RWPE2 (cell line): ENCODE results near the gene RETREG1.

Experiments used
- ATAC-seq: fragments of 200-7000 bp; cut with Tn5 transposase; 3 replicates; pipeline ENCODE4 v1.9.1; 2021; ENCODE audit warnings: low read depth
- DNase-seq: peaks from one replicate; pipeline ENCODE4 v3.0.0-alpha.2; 2020; ENCODE audit warnings: low spot score
- H3K27ac ChIP-seq: fragments of 450-650 bp; 2 replicates; pipeline ENCODE4 v1.5.1; 2017; ENCODE audit warnings: mild to moderate bottlenecking; ENCODE audit not compliant: poor library complexity, severe bottlenecking
- H3K27me3 ChIP-seq: fragments of 250-450 bp; sonication (Bioruptor Pico); 2 replicates; pipeline ENCODE4 v1.5.1; 2021; ENCODE audit warnings: mild to moderate bottlenecking, moderate library complexity; ENCODE audit not compliant: insufficient read depth, poor library complexity, severe bottlenecking
- H3K36me3 ChIP-seq: fragments of 250-450 bp; sonication (Bioruptor Pico); 2 replicates; pipeline ENCODE4 v1.5.1; 2020; ENCODE audit warnings: low read depth, mild to moderate bottlenecking, moderate library complexity
- H3K4me1 ChIP-seq: fragments of 250-450 bp; sonication (Bioruptor Pico); 2 replicates; pipeline ENCODE4 v1.5.1; 2021; ENCODE audit warnings: mild to moderate bottlenecking, moderate library complexity; ENCODE audit not compliant: insufficient read depth, poor library complexity, severe bottlenecking
- H3K4me3 ChIP-seq: fragments of 250-450 bp; sonication (Bioruptor Pico); 2 replicates; pipeline ENCODE4 v1.5.1; 2021; ENCODE audit warnings: mild to moderate bottlenecking, moderate library complexity; ENCODE audit not compliant: severe bottlenecking
- H3K9me3 ChIP-seq: fragments of 250-450 bp; sonication (Bioruptor Pico); 2 replicates; pipeline ENCODE4 v1.5.1; 2021; ENCODE audit warnings: mild to moderate bottlenecking, moderate library complexity; ENCODE audit not compliant: severe bottlenecking
- TF ChIP-seq, protein P1 (sequence below): fragments of 450-650 bp; IDR thresholded peaks from one replicate; pipeline ENCODE4 v1.5.1; 2017; ENCODE audit warnings: mild to moderate bottlenecking, moderate library complexity; ENCODE audit not compliant: poor library complexity, severe bottlenecking

RETREG1 gene

DNA sequence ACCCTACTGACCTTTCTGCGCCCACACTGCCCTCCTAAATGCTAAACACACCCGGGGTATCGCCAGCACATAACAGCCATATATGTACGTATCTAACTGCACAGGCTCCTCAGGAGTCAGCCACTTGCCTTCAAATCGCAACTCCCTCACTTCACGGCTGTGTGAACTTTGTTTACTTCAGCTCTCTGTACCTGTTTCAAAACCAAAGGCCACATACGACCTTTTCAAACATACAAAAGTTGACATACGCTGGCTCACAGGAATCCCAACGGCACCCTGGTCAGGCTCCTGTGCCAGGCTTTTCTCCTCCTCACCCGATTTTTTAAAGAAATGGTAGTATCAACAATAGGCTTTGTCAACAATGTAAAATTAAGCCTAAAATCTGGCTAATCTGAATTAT, 112.2 kb downstream of the RETREG1 start:
- TF ChIP-seq, protein P1, sequence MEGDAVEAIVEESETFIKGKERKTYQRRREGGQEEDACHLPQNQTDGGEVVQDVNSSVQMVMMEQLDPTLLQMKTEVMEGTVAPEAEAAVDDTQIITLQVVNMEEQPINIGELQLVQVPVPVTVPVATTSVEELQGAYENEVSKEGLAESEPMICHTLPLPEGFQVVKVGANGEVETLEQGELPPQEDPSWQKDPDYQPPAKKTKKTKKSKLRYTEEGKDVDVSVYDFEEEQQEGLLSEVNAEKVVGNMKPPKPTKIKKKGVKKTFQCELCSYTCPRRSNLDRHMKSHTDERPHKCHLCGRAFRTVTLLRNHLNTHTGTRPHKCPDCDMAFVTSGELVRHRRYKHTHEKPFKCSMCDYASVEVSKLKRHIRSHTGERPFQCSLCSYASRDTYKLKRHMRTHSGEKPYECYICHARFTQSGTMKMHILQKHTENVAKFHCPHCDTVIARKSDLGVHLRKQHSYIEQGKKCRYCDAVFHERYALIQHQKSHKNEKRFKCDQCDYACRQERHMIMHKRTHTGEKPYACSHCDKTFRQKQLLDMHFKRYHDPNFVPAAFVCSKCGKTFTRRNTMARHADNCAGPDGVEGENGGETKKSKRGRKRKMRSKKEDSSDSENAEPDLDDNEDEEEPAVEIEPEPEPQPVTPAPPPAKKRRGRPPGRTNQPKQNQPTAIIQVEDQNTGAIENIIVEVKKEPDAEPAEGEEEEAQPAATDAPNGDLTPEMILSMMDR, result no peak
- no peak for DNase-seq
- no peaks in the 10 kb centered on the region for H3K36me3 ChIP-seq
- no peaks in the 10 kb centered on the region for H3K9me3 ChIP-seq
- no peaks in the 10 kb centered on the region for H3K27me3 ChIP-seq
- no peak for ATAC-seq
- H3K4me3 ChIP-seq, result no peak overlapping the region
- no peak overlapping the region for H3K27ac ChIP-seq
- H3K4me1 ChIP-seq, result peaks cover 29% of the 10 kb centered on the region

DNA sequence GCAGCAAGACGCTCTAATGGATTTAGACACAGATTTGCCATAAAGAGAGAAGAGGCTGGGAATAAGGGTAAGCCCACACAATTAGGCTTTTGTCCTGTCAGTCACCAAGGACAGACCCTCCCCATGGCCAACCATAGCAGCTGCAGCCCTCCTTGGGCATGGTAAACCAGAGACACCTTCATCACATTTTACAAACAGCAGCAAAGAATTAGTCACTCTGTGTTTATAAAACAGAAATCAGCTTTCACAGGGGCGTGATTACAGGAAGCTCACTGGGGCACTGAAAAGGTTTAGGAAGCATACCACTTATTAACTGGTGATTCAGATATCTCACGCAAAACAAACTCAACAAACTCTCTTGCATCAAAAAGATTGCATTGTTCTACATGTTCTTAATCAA, 113.9 kb downstream of the RETREG1 start:
- Histone ChIP-seq H3K27ac (no peak overlapping the region), H3K4me1 (peaks cover 15% of the 10 kb centered on the region), H3K36me3 (no peaks in the 10 kb centered on the region), H3K27me3 (no peaks in the 10 kb centered on the region), H3K4me3 (no peak overlapping the region), H3K9me3 (no peaks in the 10 kb centered on the region)
- ATAC-seq (peak; percentile 77), DNase-seq (no peak)
- TF ChIP-seq, protein P1, result no peak

DNA sequence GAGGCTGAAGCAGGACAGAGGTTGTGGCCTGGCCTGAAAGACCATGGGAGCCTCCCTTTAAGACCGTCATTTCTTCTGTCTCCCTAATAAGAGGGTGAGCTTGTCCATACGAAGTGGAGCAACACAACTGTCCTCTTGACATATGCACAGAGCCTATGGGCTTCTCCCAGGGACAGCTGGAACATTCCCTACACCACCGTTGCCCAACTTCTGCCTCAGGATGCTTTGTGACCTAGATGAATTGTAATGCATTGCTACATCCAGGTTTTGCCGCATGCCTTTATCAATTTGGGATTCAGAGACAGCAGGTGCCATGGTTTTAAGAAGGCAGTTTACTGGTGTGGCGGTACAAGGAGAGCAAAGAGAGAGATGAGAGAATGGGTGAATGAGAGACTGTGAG, 116.8 kb downstream of the RETREG1 start:
- ATAC-seq (no peak), DNase-seq (no peak)
- Histone ChIP-seq H3K4me3 (no peak overlapping the region), H3K27me3 (no peaks in the 10 kb centered on the region), H3K27ac (no peak overlapping the region), H3K36me3 (no peaks in the 10 kb centered on the region), H3K9me3 (peaks cover 4% of the 10 kb centered on the region), H3K4me1 (peaks cover 10% of the 10 kb centered on the region)
- TF ChIP-seq, protein P1, result no peak

DNA sequence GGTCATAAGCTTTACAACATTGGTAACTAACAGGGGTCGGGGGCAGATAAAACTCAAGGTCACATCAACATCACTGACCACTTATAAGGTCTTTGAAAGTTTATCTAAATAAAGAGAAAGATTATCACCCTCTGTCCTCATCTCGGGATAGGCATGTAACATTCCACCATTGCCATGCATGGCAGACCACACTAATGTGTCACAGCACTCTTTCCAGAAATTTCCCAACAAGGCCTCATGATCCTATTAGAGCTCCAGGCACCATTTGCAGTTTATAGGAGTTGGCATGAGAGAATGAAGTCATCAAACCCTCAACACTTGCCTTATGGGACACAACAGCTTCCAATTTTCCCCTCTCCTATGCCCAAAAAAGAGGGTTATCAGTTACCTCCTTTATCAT, 119.3 kb downstream of the RETREG1 start:
- Histone ChIP-seq H3K4me1 (peaks cover 16% of the 10 kb centered on the region), H3K4me3 (no peak overlapping the region), H3K27me3 (no peaks in the 10 kb centered on the region), H3K27ac (no peak overlapping the region), H3K9me3 (peaks cover 11% of the 10 kb centered on the region), H3K36me3 (no peaks in the 10 kb centered on the region)
- DNase-seq, result no peak
- TF ChIP-seq, protein P1, result no peak
- ATAC-seq, result no peak

DNA sequence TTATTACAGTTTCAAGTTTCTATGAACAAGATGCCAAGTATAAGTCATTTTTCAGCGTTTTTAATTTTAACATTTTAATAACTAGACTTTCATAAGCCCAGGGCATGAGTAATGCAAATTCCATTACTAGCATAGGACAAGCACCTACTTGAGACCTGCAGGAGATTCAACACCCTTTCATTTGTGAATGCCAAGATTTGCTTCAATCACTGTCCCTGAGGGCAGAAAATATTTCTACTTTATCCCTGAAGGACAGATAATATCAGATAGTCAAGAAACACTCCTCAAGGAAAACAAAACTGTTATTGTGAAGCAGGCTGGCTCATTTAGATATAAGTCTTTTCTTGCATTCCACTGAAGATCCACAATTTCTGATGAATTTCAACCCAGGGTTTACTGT, 123.5 kb downstream of the RETREG1 start:
- TF ChIP-seq, protein P1, result no peak
- Histone ChIP-seq H3K27me3 (no peaks in the 10 kb centered on the region), H3K27ac (peak overlapping the region; percentile 96), H3K36me3 (no peaks in the 10 kb centered on the region), H3K9me3 (peaks cover 11% of the 10 kb centered on the region), H3K4me1 (peaks cover 23% of the 10 kb centered on the region), H3K4me3 (no peak overlapping the region)
- DNase-seq (no peak), ATAC-seq (peak; percentile 89)
